ENCODE measurements around the gene ELAPOR1. TPM values are rescaled to one million over a fixed set of nuclear protein-coding genes. Genes with fewer than 3 reads are reported as not detected.

The ELAPOR1 gene
- total RNA-seq, 1 donor: 0.45 TPM

DNA sequence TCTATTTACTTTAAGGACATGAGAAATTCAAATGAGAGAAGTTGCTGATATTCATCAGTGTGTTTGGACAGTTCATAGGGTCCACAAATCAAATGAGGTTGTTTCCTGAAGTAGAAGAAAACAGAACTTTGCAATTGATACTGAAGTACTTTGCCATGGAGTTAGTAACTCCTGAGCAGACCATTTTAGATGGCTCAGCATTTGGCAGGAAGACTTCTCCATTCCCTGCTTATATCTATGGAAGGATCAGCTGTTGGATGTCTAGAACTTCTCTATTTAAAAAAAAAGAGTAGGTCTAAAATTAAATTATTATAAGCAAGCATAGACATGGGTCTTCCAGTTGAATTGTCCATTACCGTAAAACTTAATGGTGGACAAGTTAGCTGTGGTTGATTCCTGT lies 18.3 kb upstream of the ELAPOR1 start:
- TF ChIP-seq, protein P1, sequence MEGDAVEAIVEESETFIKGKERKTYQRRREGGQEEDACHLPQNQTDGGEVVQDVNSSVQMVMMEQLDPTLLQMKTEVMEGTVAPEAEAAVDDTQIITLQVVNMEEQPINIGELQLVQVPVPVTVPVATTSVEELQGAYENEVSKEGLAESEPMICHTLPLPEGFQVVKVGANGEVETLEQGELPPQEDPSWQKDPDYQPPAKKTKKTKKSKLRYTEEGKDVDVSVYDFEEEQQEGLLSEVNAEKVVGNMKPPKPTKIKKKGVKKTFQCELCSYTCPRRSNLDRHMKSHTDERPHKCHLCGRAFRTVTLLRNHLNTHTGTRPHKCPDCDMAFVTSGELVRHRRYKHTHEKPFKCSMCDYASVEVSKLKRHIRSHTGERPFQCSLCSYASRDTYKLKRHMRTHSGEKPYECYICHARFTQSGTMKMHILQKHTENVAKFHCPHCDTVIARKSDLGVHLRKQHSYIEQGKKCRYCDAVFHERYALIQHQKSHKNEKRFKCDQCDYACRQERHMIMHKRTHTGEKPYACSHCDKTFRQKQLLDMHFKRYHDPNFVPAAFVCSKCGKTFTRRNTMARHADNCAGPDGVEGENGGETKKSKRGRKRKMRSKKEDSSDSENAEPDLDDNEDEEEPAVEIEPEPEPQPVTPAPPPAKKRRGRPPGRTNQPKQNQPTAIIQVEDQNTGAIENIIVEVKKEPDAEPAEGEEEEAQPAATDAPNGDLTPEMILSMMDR (IDR thresholded peaks at IDR 0.05; ENCODE audit: insufficient read depth, low read length): no peak
- H3K4me3 ChIP-seq (ENCODE audit: low read depth, low read length): no peak overlapping the region

DNA sequence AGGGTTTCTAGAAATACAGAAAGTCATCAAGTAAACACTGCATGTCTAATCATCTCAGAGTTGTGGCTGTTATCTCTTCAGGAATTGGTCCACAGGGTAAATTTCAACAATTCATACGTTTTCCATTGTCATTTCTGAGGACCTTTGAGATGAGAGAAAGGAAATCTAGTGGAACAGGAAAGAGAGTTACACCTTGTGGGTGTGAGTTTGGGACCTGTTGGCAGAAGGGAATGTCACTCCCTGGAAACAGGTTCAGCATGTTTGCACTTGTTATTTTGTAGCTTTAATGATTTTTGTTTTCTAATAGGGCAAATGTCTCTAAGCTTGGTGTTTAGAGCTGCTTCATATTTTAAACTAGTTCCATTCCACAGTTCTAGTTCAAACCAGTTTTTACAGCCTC lies 17.8 kb upstream of the ELAPOR1 start:
- no peak overlapping the region for H3K4me3 ChIP-seq (ENCODE audit: low read depth, low read length)
- DNase-seq (ENCODE audit: low read depth): no peak
- TF ChIP-seq, protein P1 (IDR thresholded peaks at IDR 0.05; ENCODE audit: insufficient read depth, low read length): no peak

More for the DNA sequence above, 18.3 kb upstream of the ELAPOR1 start:
- DNase-seq (ENCODE audit: low read depth): no peak

DNA sequence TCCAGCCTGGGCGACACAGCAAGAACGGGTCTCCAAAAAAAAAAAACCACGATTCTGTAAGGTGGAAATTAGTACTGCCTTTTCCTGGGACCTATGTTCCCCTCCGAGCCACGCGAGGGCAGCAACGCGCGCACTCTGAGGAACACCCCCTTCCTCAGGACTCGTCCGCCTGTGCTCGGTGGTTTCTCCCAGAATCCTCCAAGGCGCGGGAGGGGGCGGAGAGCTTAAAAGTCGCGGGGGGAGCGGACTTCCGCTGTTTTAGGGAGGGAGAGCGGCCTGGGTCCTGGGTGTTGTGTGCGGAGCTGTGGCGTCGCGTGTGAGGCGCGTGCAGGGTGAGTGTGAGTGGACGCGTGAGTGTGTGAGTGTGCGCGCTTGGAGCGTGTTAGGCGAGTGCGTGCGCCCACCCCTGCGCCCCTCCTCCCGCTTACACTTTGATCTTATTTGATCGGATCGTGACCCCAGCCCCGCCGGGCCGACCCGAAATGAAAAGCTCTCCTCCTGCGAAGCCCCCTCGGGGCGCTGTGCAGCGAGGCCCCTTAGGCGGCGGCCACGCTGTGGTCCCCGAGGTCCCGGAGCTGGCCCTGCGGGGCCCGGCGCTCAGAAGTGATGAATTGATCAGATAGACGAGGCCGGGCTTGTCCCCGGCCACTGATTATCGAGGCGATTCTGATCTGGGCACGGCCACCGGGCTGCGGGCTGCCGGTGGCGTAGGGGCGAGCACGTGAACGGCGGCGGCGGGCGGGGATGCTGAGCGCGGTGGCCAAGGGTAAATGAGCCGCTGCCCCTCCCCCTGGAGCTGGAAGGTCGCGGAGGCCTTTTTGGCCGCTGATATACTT lies 13.8 kb upstream of the ELAPOR1 start:
- TF ChIP-seq, protein P1 (IDR thresholded peaks at IDR 0.05; ENCODE audit: insufficient read depth, low read length): peak; percentile 90
- DNase-seq (ENCODE audit: low read depth): peak; percentile 97
- peak overlapping the region; percentile 98 for H3K4me3 ChIP-seq (ENCODE audit: low read depth, low read length)

DNA sequence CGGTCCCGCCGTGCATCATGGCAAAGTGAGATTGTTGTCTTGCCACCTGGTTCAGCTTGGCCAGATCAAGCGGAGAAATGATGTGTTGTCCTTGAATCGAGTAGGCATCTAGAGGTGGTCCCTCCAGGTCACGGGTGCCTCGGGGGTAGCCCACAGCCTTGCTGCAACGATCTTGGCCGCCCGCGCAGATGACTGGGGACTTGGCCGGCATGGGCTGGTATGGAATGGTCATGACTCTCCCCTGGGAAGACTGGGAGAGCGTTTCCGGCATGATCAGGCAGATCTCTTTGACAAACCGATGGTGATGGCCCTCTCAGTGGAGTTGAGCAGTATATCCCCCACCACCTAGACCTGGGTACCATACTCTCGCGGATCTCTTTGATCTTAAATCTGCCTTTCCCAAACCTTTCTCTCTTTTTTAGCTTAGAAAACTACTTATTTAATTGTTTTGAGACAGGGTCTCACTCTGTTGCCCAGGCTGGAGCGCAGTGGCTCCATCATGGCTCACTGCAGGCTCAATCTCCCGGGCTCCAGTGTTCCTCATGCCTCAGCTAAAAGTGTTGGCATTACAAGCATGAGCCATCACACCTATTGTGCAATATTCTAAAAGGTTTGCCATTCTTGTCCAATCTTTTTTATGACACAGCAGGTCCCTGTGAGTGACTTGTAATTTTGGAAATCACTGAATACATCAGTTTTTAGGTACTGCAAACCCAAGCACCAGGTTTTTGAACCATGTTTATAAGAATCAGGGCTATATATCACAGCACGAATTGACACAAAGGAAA lies 9.4 kb upstream of the ELAPOR1 start:
- TF ChIP-seq, protein P1 (IDR thresholded peaks at IDR 0.05; ENCODE audit: insufficient read depth, low read length): no peak
- DNase-seq (ENCODE audit: low read depth): peak; percentile 15
- no peak overlapping the region for H3K4me3 ChIP-seq (ENCODE audit: low read depth, low read length)

DNA sequence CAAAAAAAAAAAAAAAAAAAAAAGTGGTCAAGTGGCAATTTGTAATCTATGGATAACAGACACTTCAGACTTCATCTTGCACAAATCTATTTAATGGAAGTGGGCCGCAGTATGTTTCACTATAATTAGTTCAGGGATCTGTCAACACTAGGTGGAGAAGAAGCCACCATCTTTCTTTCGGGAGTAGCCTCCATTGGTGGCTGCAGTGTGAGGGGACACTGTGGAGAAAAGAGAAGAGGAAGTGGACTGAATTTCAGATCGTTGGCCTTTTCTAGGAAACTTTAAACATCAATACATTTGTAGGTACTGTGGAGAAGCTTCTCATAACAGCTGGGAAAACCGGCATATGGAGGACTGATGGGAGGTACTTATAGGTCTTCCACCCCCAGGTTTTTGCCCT lies 8.0 kb upstream of the ELAPOR1 start:
- no peak for DNase-seq (ENCODE audit: low read depth)
- TF ChIP-seq, protein P1 (IDR thresholded peaks at IDR 0.05; ENCODE audit: insufficient read depth, low read length): no peak
- no peak overlapping the region for H3K4me3 ChIP-seq (ENCODE audit: low read depth, low read length)

DNA sequence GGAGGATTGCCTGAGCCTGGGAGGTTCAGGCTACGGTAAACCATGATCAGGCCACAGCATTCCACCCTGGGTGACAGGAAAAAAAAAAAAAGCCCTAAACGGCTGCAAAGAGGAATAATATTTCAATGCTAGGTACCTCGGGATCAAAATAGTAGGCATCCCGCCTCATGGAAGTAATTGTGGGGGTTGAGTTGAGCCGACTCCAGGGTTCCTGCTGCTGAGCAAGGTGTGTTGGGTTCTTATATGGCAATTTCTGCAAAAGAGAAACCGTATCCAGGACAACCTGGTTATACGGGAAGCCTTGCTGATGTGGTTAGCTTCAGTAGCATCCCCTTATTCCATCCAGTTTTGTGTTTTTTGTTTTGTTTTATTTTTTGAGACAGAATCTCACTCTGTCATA lies 6.1 kb upstream of the ELAPOR1 start:
- H3K4me3 ChIP-seq (ENCODE audit: low read depth, low read length): no peak overlapping the region
- TF ChIP-seq, protein P1 (IDR thresholded peaks at IDR 0.05; ENCODE audit: insufficient read depth, low read length): no peak
- DNase-seq (ENCODE audit: low read depth): no peak

Measured in fibroblast of the aortic adventitia (primary cell).